Gastrocnemius medialis (tissue), 4 donors: ENCODE results near the gene SLC9B1.

ENCODE experiments used
- POLR2A ChIP-seq, 2 donors: fragments of 450-650 bp; IDR thresholded peaks; one replicate each; pipeline ENCODE4 v1.6.1; 2017; ENCODE audit warnings: antibody characterized with exemption in 2 of 2, mild to moderate bottlenecking in 2 of 2, moderate library complexity in 2 of 2
- TF ChIP-seq, protein P1 (sequence below), 5 experiments: fragments of 450-650 bp in 3 of 5; fragments of 200-600 bp in 2 of 5; sonication (generic) in 2 of 5; IDR thresholded peaks in 4 of 5; conservative IDR thresholded peaks in 1 of 5; 1 replicate in 4 of 5; 2 replicates in 1 of 5; pipeline ENCODE4 v1.5.1; 2016 to 2019; ENCODE audit warnings: antibody characterized with exemption in 5 of 5, mild to moderate bottlenecking in 3 of 5, moderate library complexity in 3 of 5

DNA sequence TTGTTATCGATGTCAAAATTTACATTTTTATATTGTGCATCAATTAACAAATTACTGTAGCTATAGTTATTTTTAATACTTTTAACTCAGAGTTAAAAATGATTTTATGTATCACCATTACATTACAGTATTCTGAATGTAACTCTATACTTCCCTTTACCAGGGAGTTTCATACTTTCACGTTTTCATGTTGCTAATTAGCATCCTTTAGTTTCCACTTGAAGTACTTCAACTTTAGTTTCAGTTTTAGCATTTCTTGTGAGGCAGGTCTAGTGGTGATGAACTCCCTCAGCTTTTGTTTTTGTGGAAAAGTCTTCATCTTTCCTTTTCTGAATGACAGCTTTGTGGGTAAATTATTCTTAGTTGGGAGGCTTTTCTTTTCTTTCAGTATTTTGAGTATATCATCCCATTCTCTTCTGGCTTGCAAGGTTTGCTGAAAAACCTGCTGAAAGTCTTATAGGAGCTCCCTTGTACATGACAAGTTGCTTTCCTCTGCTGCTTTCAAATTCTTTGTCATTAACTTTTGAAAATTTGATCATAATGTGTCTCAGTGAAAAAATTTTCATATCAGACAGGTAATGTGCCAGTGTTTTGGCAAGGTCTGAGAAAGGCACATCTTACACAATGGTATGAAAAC, 160.6 kb downstream of the SLC9B1 start:
- TF ChIP-seq, protein P1, sequence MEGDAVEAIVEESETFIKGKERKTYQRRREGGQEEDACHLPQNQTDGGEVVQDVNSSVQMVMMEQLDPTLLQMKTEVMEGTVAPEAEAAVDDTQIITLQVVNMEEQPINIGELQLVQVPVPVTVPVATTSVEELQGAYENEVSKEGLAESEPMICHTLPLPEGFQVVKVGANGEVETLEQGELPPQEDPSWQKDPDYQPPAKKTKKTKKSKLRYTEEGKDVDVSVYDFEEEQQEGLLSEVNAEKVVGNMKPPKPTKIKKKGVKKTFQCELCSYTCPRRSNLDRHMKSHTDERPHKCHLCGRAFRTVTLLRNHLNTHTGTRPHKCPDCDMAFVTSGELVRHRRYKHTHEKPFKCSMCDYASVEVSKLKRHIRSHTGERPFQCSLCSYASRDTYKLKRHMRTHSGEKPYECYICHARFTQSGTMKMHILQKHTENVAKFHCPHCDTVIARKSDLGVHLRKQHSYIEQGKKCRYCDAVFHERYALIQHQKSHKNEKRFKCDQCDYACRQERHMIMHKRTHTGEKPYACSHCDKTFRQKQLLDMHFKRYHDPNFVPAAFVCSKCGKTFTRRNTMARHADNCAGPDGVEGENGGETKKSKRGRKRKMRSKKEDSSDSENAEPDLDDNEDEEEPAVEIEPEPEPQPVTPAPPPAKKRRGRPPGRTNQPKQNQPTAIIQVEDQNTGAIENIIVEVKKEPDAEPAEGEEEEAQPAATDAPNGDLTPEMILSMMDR (IDR thresholded peaks at IDR 0.05 in 4 of 5, conservative IDR thresholded peaks at IDR 0.05 in 1 of 5): no peak
- no peak for TF ChIP-seq POLR2A (IDR thresholded peaks at IDR 0.05)
